VCaP (cell line): ENCODE measurements around the gene BICD2.

ENCODE experiments used
- H3K27ac ChIP-seq: fragments of 450-650 bp; 2 replicates; pipeline ENCODE4 v1.5.1; 2017
- CTCF ChIP-seq: fragments of 450-650 bp; conservative IDR thresholded peaks from 2 replicates; pipeline ENCODE4 v1.5.1; 2017; ENCODE audit warnings: mild to moderate bottlenecking, moderate library complexity

The BICD2 gene

GRCh38 chr9:92760494-92760893, 4.1 kb downstream of the BICD2 start:
- no peak overlapping the region for H3K27ac ChIP-seq
- no peak for TF ChIP-seq CTCF

GRCh38 chr9:92760070-92760469, 4.6 kb downstream of the BICD2 start:
- no peak for TF ChIP-seq CTCF
- no peak overlapping the region for H3K27ac ChIP-seq

- H3K27ac ChIP-seq: no peak overlapping the region
- no peak for TF ChIP-seq CTCF
Measured at GRCh38 chr9:92759446-92759845, 5.2 kb downstream of the BICD2 start.

- TF ChIP-seq CTCF: no peak
- peak overlapping the region; percentile 70 for H3K27ac ChIP-seq
Measured at GRCh38 chr9:92756792-92757191, 7.8 kb downstream of the BICD2 start.

GRCh38 chr9:92754091-92754745, 10.4 kb downstream of the BICD2 start:
- no peak overlapping the region for H3K27ac ChIP-seq
- no peak for TF ChIP-seq CTCF

GRCh38 chr9:92752812-92753404, 11.7 kb downstream of the BICD2 start:
- no peak for TF ChIP-seq CTCF
- H3K27ac ChIP-seq: no peak overlapping the region

- no peak for TF ChIP-seq CTCF
- H3K27ac ChIP-seq: no peak overlapping the region
Measured at GRCh38 chr9:92749934-92750315, 14.7 kb downstream of the BICD2 start.
